Stimulated activated CD4-positive, alpha-beta T cell treated with anti-CD3 and anti-CD28 coated beads, Interleukin-4, amount 100 ng/mL, for 1 hour (primary cell): ENCODE measurements around the gene WDCP.

ENCODE experiments used
- DNase-seq: peaks from one replicate; pipeline ENCODE4 v3.0.0-alpha.2; 2020

Gene WDCP

GRCh38 chr2:23988371-23988770 lies 58.8 kb downstream of the WDCP start:
- DNase-seq, result no peak
